Skeletal muscle cell (primary cell): ENCODE measurements around the gene ZDHHC17.
"Not testable (repeated sequence)": the region's sequence is repeated elsewhere in the genome, so short reads cannot be mapped to it uniquely, and the experiment has no call there.

Experiments
- DNase-seq: peaks from one replicate; pipeline ENCODE4 v3.0.0-alpha.2; 2010; ENCODE audit warnings: low read depth
- H3K4me3 ChIP-seq: 2 replicates; pipeline ENCODE4 v1.5.1; 2011; ENCODE audit warnings: low read depth, mild to moderate bottlenecking, control low read depth, low read length, moderate library complexity

Gene ZDHHC17

DNA sequence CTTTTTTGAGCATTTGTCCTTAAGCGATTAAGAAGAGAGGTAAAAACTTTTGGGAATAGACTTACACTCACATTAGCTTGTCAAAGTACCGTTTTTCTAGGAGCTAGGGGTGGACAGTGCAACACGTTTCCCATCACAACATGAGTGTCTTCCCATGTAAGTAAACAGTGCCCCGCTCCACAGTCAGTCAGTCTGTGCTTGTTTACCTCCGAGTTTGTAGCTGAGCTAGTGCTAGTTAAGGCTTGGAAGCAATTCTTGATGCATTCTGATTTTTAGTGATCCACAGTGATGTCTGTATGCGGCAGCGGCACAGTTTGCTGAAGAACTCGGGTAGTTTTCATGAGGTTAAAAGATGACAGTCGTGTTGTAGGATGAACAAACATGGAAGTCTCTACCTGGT lies 941 bp downstream of the ZDHHC17 start:
- no peak for DNase-seq
- H3K4me3 ChIP-seq, result peak overlapping the region; percentile 80

DNA sequence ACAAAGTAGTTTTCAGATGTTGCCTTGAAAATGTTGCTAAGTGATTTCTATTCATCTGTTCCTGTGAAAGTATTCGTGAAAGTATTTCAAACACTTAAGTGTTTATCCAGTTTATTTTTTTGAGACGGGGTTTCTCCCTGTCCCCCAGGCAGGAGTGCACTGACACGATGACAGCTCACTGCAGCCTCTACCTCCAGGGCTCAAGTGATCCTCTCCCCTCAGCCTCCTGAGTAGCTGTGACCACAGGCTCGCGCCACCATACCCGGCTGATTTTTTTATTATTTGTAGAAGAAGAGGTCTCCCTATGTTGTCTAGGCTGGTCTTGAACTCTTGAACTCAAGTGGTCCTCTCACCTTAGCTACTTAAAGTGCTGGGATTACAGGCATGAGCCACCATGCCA lies 1.7 kb downstream of the ZDHHC17 start:
- no peak for DNase-seq
- peak overlapping the region; percentile 80 for H3K4me3 ChIP-seq

DNA sequence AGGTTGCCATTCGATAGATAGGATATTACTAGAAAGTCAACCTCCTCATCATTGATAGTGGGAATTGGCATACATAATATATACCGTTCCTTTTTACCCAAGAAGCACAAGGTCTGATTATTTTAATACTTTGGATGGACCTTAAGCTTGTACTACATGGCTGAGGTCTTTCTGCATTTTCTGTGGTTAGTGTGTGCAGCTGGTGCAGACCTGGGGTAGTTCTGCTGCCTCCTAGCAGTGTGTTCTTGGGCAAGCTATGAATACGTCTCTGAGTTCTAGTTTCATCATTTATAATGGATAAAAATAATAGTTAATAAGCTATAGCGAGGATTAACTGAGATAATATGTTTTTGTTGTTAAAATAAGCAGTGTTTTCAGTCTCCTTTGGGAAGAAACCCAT lies 2.2 kb downstream of the ZDHHC17 start:
- no peak for DNase-seq
- no peak overlapping the region for H3K4me3 ChIP-seq

DNA sequence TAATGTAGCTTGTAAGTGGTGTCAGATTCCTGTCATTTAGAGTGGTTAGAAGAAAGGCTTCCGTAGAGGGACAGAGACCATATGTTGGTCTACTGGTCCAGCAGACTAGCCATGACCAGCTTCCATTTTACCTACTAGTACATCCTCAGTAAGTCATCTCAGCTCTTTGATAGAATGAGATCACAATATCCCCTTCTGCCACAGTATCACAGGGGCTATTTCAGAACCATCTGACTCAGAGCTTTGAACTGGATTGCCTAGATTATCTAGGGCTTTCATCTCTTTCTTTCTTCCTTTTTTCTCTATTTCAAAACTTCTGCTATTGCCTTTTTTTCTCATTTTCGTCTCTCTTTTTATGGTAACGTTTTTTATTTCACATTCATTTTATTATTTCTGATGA lies 4.7 kb downstream of the ZDHHC17 start:
- no peak overlapping the region for H3K4me3 ChIP-seq
- DNase-seq, result no peak

DNA sequence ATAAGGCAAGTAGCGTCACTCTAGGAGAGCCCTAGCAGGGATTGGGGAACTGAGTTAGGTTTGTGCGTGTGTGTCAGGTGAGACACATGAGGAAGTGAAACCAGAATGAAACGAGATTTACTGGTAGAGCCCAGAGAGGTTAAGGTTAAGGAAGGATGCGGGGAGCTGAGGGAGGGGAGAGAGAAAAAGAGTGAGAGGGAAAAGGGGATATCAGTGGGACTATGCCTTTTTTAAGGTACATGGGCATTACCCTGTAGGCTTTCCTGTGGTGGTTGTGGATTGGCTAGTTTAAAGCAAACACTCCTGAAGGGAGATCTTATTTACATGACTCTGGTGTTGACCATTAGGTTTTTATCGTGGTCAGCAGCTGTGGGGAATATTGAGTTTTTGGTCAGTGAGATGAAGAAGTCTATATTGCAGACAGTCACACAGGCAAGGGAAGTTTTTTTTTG lies 13.9 kb downstream of the ZDHHC17 start:
- no peak overlapping the region for H3K4me3 ChIP-seq
- DNase-seq, result no peak

DNA sequence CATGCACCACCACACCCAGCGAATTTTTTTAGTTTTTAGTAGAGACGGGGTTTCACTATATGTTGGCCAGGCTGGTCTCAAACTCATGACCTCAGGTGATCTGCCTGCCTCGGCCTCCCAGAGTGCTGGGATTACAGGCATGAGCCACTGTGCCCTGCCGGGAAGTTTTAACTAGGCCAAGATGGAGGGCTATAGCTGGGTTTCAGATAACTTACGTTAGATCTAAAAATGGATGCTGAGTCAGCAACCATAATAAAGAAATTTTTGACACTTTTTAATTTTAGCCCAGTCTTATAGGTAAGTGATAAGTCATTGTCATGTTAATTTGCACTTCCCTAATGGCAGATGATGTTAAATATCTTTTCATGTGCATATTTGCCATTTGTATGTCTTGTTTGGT lies 14.4 kb downstream of the ZDHHC17 start:
- no peak overlapping the region for H3K4me3 ChIP-seq
- DNase-seq, result no peak

DNA sequence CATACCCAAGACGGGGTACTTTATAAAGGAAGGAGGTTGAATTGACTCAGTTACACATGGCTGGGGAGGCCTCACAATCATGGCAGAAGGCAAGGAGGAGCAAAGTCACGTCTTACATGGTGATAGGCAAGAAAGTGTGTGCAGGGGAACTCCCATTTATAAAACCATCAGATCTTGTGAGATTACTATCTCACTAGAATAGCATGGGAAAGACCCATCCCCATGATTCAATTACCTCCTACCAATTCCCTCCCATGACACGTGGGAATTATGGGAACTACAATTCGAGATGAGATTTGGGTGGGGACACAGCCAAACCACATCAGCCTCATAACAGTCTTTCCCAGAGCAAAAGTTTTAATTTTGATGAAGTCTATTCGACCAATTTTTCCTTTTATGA lies 15.4 kb downstream of the ZDHHC17 start:
- DNase-seq, H3K4me3 ChIP-seq: not testable (repeated sequence)

DNA sequence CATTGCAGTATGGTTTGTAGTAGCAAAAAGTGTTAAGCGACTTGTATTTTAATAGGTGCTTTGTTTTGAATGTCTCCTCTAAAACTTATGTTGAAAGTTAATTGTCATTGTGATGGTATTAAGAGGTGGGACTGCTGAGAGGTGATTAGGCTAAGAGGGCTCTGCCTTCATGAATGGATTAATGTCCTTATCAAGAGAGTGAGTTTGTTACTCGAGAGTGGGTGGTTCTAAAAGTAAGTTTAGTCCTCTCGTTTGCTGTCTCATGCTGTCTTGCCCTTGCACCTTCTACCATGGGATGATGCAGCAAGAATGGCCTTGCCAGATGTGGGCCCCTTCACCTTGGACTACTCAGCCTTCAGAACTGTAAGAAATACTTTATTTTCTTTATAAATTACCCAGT lies 17.4 kb downstream of the ZDHHC17 start:
- DNase-seq, result no peak
- no peak overlapping the region for H3K4me3 ChIP-seq

DNA sequence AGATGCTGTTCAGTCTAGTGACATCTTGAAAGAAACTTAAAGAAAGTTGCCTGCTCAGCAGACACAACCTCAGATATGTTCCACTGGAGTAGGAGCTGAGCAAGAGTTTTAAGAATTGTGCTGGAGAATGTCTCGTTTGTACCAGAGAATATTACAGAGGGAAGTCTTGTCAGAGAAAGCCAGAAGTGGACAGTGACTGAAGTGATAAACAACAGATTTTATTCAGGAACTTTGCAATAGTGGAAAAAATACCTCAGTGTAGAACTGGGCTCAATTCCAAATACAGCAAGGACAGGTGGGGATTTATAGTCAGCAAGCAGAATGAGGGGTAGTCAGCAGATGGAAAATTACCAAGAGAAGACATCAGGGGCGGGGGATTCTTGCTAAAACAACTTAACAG lies 18.6 kb downstream of the ZDHHC17 start:
- no peak for DNase-seq
- H3K4me3 ChIP-seq, result no peak overlapping the region

DNA sequence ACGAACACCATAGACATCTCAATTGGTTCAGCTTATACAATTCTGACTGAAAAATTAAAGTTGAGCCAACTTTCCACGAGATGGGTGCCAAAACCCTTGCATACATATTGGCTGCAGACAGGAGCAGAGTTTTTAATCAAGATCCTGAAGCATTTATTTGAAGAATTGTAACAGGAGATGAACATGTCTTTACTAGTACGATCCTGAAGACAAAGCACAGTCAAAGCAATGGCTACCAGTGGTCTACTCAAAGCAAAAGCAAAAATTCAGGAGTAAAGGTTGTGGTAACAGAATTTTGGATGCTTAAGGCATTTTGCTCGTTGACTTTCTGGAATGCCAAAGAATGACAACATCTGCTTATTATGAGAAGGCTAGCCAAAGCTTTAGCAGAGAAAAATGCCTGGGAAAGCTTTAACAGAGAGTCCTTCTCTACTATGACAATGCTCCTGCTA lies 20.7 kb downstream of the ZDHHC17 start:
- peak; percentile 26 for DNase-seq
- no peak overlapping the region for H3K4me3 ChIP-seq

DNA sequence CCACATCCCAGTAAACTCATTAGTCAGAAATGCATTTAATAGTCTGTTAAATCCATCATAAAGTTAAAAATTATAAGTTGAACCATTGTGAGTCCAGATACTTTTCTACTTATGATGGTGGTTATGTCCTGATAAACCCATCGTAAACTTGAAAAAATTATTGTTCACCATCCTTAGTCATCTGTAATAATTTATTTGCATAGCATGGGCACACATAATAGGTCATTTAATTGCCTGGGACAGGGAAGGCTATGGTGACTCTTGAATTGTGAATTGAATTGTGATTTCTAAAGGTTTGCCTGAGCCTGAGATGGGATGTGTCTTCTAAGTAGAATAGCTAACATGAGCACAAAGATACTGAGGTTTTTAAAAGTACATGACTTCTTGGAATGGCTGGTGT lies 21.5 kb downstream of the ZDHHC17 start:
- H3K4me3 ChIP-seq, result no peak overlapping the region
- DNase-seq, result no peak

DNA sequence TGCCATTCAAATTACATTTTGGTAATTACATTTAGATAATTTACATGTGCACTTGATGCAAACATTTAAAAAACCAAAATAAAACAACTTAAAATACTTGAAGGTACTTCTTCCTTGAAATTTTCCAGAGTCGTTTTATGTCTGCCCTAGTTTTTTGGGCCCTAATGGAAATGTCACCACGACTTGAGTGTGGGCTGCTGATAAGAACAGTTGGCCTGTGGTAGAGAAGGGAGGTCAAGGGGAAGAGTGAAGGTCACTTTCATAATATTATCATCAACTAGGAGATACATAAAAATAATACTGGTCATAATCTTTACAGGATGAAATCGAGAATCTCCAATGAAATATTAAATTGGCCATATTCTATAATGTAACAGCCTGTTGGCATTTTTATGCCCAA lies 23.1 kb downstream of the ZDHHC17 start:
- no peak for DNase-seq
- H3K4me3 ChIP-seq, result no peak overlapping the region

DNA sequence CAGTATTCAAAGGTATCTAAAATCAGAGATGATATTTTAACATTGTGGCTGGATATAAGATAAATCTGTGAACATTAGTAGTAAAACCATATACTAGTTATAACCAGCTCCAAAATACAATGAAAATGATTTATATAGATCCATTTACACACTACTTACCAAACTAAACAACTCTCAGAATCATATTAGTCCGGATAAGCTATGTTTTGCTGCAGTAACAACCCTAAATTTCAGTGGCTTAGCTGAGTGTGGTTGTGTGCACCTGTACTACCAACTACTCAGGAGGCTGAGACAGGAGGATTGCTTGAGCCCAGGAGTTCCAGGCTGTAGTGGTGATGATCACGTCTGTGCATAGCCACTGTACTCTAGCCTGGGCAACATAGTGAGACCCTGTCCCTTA lies 23.8 kb downstream of the ZDHHC17 start:
- no peak overlapping the region for H3K4me3 ChIP-seq
- no peak for DNase-seq

DNA sequence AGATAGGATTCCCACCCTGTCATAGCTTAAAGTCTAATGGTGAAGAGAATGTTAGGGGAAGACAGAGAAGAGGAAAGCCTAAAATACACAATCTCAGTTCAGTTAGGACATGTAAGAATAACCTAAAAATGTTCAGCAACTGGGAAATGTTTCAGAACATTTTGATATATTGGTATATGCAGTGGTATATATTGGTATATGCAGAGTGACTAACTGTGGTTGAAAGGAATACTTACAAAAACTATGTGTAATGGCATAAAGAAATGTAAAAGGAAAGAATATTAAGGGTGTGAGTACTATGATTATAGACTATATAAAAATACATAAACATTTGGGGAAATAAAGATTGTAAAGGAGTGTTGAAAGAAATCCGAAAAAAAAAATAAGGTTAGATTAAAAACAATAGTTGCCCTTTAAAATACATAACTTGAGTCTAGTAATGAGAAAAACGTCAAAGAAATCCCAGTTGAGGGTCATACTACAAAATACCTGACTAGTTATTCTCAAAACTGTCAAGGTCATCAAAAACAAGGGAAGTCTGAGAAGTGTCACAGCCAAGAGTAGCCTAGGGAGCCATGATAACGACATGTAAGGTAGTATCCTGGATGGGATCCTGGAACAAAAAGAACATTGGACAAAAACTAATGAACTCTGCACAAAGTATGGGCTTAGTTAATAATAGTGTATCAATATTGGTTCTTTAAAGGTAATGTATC lies 25.6 kb downstream of the ZDHHC17 start:
- H3K4me3 ChIP-seq, result no peak overlapping the region
- DNase-seq, result no peak

DNA sequence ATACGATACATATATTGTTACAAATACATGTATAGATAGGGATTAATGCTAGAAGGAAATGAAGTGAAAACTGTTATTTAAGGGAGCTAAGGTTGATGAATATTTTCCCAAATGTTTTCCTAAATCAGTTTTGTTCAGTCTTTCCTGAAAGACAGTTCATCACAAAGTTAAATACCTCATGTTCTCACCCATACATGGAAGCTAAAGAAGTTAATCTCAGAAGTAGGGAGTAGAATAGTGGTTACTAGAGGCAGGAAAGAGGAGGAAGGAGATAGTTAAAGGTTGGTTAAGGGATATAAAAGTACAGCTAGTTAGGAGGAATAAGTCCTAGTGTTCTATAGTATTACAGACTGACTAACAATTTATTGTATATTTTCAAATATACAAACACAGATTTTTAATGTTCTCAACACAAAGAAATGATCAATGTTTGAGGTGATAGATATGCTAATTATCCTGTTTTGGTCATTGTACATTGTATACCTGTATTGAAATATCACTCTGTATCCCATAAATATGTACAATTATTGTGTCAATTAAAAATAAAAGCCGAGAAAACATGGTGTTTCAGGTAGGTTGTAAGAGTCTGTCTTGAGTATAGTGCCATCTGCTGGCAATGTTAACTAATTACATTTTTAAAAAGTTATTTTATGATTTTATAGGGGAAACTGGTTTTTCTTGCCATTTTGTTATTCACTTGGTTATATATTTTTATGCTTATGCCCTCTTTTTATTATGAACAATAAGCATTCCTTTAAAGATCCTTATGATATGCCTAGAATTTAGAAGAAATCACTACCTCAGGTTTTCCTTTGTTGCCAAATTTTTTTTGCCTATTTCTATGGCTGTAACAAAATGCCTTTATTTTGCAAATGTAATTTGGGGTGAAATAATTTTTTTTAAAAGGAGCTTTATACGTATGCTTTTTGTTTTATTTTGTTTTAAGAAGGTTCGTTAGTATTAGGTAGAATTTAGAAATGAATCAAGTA lies 26.9 kb downstream of the ZDHHC17 start:
- no peak for DNase-seq
- H3K4me3 ChIP-seq, result no peak overlapping the region

DNA sequence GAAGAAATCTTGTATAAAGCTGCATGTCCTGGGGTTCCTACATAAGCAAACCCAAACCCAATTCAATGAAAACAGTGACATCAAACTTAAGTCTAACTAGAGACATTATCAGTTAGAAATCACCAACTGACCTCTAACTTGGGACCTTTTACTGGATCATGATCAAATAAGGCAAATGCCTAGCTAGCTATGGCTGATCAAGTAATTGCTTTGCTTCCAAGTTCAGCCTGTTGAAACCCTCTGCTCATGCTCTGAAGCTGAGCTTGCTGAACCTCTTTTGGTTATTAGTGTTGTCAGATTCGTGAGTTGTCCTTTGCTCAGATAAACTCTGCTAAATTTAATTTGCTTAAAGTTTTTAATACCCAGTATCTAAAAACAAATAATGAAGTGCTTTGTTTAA lies 28.9 kb downstream of the ZDHHC17 start:
- no peak overlapping the region for H3K4me3 ChIP-seq
- no peak for DNase-seq

DNA sequence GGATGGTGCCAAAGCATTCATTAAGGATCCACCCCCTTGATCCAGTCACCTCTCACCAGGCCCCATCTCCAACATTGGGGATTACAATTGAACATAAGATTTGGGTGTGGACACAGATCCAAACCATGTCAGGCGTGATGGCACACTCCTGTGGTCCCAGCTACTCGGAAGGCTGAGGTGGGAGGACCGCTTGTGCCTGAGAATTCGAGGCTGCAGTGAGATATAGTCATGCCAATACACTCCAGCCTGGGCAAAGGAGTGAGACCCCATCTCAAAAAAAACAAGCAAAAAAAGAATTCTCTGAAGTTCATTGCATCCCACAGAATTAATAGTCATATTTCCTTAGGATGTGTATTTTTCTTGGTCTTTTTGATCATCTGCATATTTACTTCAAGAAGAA lies 34.9 kb downstream of the ZDHHC17 start:
- no peak for DNase-seq

DNA sequence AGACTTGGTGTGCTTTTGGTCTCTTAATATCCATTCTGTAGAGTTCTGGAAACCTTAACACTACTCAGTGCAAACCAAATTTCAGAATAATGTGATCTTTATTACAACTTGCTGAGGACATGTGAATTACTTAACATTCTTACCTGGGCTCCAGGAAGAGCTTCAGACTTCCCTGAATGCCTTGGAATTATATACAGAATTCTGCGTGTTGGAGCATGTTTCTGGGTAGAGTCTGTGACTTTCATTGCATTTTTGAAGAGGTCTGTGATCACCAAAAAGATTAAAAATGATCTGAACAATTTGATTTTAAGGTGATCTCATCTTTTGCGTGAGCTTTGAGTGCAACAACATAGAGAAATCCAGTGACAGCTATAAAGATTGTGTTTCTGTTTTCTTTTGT lies 35.4 kb downstream of the ZDHHC17 start:
- no peak overlapping the region for H3K4me3 ChIP-seq
- DNase-seq, result no peak

More for the DNA sequence above, 34.9 kb downstream of the ZDHHC17 start:
- no peak overlapping the region for H3K4me3 ChIP-seq

DNA sequence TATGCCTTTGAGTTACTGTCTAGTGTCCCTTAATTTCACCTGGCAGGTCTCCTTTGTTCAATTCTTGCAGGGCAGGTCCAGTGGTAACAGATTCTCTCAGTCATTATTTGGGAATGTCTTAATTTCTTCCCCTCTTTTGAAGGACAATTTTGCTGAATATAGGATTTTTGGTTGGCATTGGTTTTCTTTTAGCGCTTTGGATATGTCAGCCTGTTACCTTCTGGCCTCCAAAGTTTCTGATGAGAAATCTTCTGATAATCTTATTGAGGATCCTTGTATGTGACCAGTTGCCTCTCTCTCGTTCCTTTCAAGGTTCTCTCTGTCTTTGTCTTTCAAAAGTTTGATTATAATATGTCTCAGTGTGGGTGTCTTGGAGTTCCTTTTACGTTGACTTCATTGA lies 38.1 kb downstream of the ZDHHC17 start:
- no peak for DNase-seq
- no peak overlapping the region for H3K4me3 ChIP-seq

DNA sequence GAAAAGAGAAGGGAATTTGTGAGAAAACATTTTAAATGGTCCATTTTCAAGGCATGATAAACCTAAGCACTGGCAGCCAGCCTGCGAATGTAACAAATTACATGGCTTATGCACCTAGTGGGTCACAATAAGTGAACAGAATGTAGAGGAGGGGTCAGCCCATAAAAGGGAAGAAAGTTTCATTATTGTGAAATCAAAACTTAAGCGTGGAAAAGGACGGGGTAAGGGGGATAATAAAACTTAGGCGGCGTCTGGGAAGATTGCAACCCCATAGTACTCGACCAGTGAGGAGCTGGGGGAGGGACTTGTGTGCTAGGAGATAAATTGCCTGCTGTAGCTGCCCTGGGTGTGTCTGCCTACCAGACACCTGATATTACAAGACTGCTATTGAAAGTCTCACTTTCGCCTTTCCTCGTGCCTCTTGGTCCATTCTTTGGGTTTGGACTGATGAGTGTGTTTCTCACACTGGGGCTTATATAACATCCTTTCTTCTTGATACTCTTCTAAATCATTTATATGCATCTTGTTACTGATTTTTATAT lies 40.6 kb downstream of the ZDHHC17 start:
- no peak overlapping the region for H3K4me3 ChIP-seq
- DNase-seq, result no peak
